SK-N-SH (cell line): Measurements from ENCODE around the gene LMTK2. TPM values are rescaled to one million over a fixed set of nuclear protein-coding genes. Genes with fewer than 3 reads are reported as not detected.
A peak's percentile ranks its signal among the peaks of the same experiment; 100 is the strongest.

ENCODE experiments used
- CTCF ChIA-PET: fragments of 300-600, 350-600 bp; formaldehyde crosslinking; extraction: SDS; loops from one replicate; lab custom pipeline; 2021; lab: Yijun Ruan, JAX
- POLR2A ChIA-PET: fragments of 350-600 bp; sonication (Branson Sonifier 250); formaldehyde crosslinking; extraction: SDS; loops from one replicate; lab custom pipeline; 2020; ENCODE audit warnings: antibody characterized with exemption, inconsistent platforms; lab: Yijun Ruan, JAX
- DNase-seq: peaks from one replicate; pipeline ENCODE4 v3.0.0; 2012
- H2AFZ ChIP-seq: fragments of 200-600 bp; sonication (generic); 2 replicates; pipeline ENCODE4 v1.8.1; 2016; ENCODE audit warnings: antibody characterized with exemption, mild to moderate bottlenecking, low read depth
- H3F3A ChIP-seq: fragments of 200-600 bp; sonication (generic); replicated peaks from 2 replicates; pipeline ENCODE3; 2016; ENCODE audit warnings: antibody characterized with exemption, mild to moderate bottlenecking; ENCODE audit not compliant: insufficient read depth
- H3K27ac ChIP-seq, 2 experiments: fragments of 200-500 bp in 1 of 2; fragments of 200-600 bp in 1 of 2; sonication (Bioruptor generic) in 1 of 2; sonication (generic), shearing (Covaris generic) in 1 of 2; 2 replicates each; pipeline versions ENCODE4 v1.5.1 to v1.6.1; 2014 to 2016; ENCODE audit warnings: low read depth in 2 of 2, inconsistent platforms in 1 of 2, low read length in 1 of 2, mild to moderate bottlenecking in 1 of 2, mixed read lengths in 1 of 2
- H3K27me3 ChIP-seq: fragments of 200-600 bp; sonication (generic), shearing (Covaris generic); 2 replicates; pipeline ENCODE4 v1.6.1; 2016; ENCODE audit warnings: mixed run types; ENCODE audit not compliant: insufficient read depth
- H3K36me3 ChIP-seq, 2 experiments: fragments of 200-500 bp in 1 of 2; fragments of 200-600 bp in 1 of 2; sonication (Bioruptor generic) in 1 of 2; sonication (generic) in 1 of 2; replicated peaks in 1 of 2; 2 replicates each; pipeline versions ENCODE3 to v1.5.1; 2014 to 2016; ENCODE audit warnings: low read length in 1 of 2, mild to moderate bottlenecking in 1 of 2; ENCODE audit not compliant: insufficient read depth in 2 of 2, control insufficient read depth in 1 of 2
- H3K4me1 ChIP-seq, 2 experiments: fragments of 200-500 bp in 1 of 2; fragments of 200-600 bp in 1 of 2; sonication (Bioruptor generic) in 1 of 2; sonication (generic), shearing (Covaris generic) in 1 of 2; 2 replicates each; pipeline versions ENCODE4 v1.5.1 to v1.6.1; 2014 to 2016; ENCODE audit warnings: low read depth in 1 of 2, low read length in 1 of 2, mixed run types in 1 of 2; ENCODE audit not compliant: insufficient read depth in 2 of 2, control insufficient read depth in 1 of 2
- H3K4me2 ChIP-seq: fragments of 200-600 bp; sonication (generic), shearing (Covaris generic); 2 replicates; pipeline ENCODE4 v1.6.1; 2017; ENCODE audit warnings: mixed run types
- H3K4me3 ChIP-seq, 2 experiments: fragments of 200-500 bp in 1 of 2; fragments of 200-600 bp in 1 of 2; sonication (Bioruptor generic) in 1 of 2; sonication (generic), shearing (Covaris generic) in 1 of 2; 2 replicates each; pipeline versions ENCODE4 v1.5.1 to v1.8.1; 2014 to 2016; ENCODE audit warnings: low read depth in 2 of 2, inconsistent platforms in 1 of 2, low read length in 1 of 2, mild to moderate bottlenecking in 1 of 2, mixed read lengths in 1 of 2, moderate library complexity in 1 of 2
- H3K79me2 ChIP-seq: fragments of 200-600 bp; sonication (generic); 2 replicates; pipeline ENCODE4 v1.8.1; 2017; ENCODE audit warnings: mild to moderate bottlenecking; ENCODE audit not compliant: insufficient read depth
- H3K9ac ChIP-seq: fragments of 200-600 bp; sonication (generic); 2 replicates; pipeline ENCODE4 v1.6.1; 2017; ENCODE audit warnings: mixed run types
- H3K9me2 ChIP-seq: fragments of 200-600 bp; sonication (generic); 2 replicates; pipeline ENCODE4 v1.6.1; 2017; ENCODE audit warnings: mixed run types
- H3K9me3 ChIP-seq: fragments of 200-600 bp; sonication (generic); 2 replicates; pipeline ENCODE4 v1.6.1; 2017; ENCODE audit warnings: mixed run types, mild to moderate bottlenecking, moderate library complexity
- H4K20me1 ChIP-seq: fragments of 200-600 bp; sonication (generic); 2 replicates; pipeline ENCODE4 v1.6.1; 2017; ENCODE audit warnings: mild to moderate bottlenecking, mixed run types; ENCODE audit not compliant: insufficient read depth
- CTCF ChIP-seq: fragments of 200-600 bp; sonication (generic); IDR thresholded peaks from 2 replicates; pipeline ENCODE4 v1.6.1; 2017; ENCODE audit warnings: antibody characterized with exemption, mild to moderate bottlenecking, moderate library complexity
- MAX ChIP-seq: IDR thresholded peaks from 2 replicates; pipeline ENCODE4 v1.4.0; 2012; ENCODE audit warnings: low read depth
- MEF2A ChIP-seq: IDR thresholded peaks from 2 replicates; pipeline ENCODE4 v1.4.0; 2012; ENCODE audit warnings: low read depth, borderline replicate concordance
- NRF1 ChIP-seq: IDR thresholded peaks from 2 replicates; pipeline ENCODE4 v1.6.1; 2012; ENCODE audit warnings: low read depth, mild to moderate bottlenecking, low read length
- TEAD4 ChIP-seq: IDR thresholded peaks from 2 replicates; pipeline ENCODE4 v1.4.0; 2012; ENCODE audit warnings: mild to moderate bottlenecking, borderline replicate concordance; ENCODE audit not compliant: insufficient read depth
- YY1 ChIP-seq: IDR thresholded peaks from 2 replicates; pipeline ENCODE4 v1.4.0; 2012; ENCODE audit warnings: low read depth, mild to moderate bottlenecking
- WGBS: methylation state at CpG from one replicate; pipeline ENCODE4 v1.1.6; 2017; ENCODE audit warnings: low lambda C conversion rate; 5-methylcytosine and 5-hydroxymethylcytosine counted together
- polyA plus RNA-seq, 3 experiments: library from polyadenylated mRNA; depleted of rRNA; stranded (reverse); fragments of >200 nt; gene quantifications; 2 replicates each; pipeline ENCODE4 v1.2.3, GENCODE V29; 2012

LMTK2 gene
- polyA plus RNA-seq, 1 of the 3 experiments (the other 2 are of a cell fraction), result 9.0 TPM

GRCh38 chr7:98234429-98235147 lies 127.9 kb downstream of the LMTK2 start:
- TF ChIP-seq TEAD4, result no peak
- no peak for TF ChIP-seq MAX
- TF ChIP-seq YY1, result no peak
- peak; percentile 37 for TF ChIP-seq CTCF
- DNase-seq, result no peak
- H3K4me3 ChIP-seq, result no peak overlapping the region
- POLR2A ChIA-PET, result interaction anchor here (1.3 kb wide), 1 partner anchor 46 kb away, joined by 5 read pairs; no protein-coding TSS in a partner anchor
- H2AFZ ChIP-seq, result no peak overlapping the region
- 93% methylated on average over 10 of the region's 10 CpGs for WGBS
- H3K79me2 ChIP-seq, result no peaks in the 10 kb centered on the region
- no peaks in the 10 kb centered on the region for H3K9me2 ChIP-seq
- no peak overlapping the region for H3K9ac ChIP-seq
- H3K9me3 ChIP-seq, result no peaks in the 10 kb centered on the region
- peaks cover 0 to 2% of the 10 kb centered on the region in 2 experiments; a peak in 1 of 4 replicates for H3K4me1 ChIP-seq
- no peak overlapping the region for H3K4me2 ChIP-seq
- no peak overlapping the region for H3K27ac ChIP-seq
- no peaks in the 10 kb centered on the region for H3F3A ChIP-seq
- no peaks in the 10 kb centered on the region for H3K27me3 ChIP-seq
- peaks cover 0 to 8% of the 10 kb centered on the region in 2 experiments for H3K36me3 ChIP-seq
- H4K20me1 ChIP-seq, result no peaks in the 10 kb centered on the region
- CTCF ChIA-PET, result interaction anchor here (0.8 to 1.7 kb wide), 3 partner anchors 66 to 213 kb away, joined by 3 to 4 read pairs (median 3); no protein-coding TSS in a partner anchor

- no peaks in the 10 kb centered on the region for H3K79me2 ChIP-seq
- no peak overlapping the region for H3K4me2 ChIP-seq
- DNase-seq, result peak; percentile 40
- no peaks in the 10 kb centered on the region for H3F3A ChIP-seq
- no peaks in the 10 kb centered on the region for H3K27me3 ChIP-seq
- no peaks in the 10 kb centered on the region for H3K9me2 ChIP-seq
- H3K36me3 ChIP-seq, result peaks cover 8 to 10% of the 10 kb centered on the region in 2 experiments
- ChIA-PET CTCF (interaction anchor here (1.0 kb wide), 1 partner anchor 215 kb away, joined by 5 read pairs; no protein-coding TSS in a partner anchor), POLR2A (interaction anchor here (1.3 kb wide), 1 partner anchor 45 kb away, joined by 5 read pairs; no protein-coding TSS in a partner anchor)
- no peak overlapping the region for H2AFZ ChIP-seq
- peaks cover 0 to 2% of the 10 kb centered on the region in 2 experiments; a peak in 1 of 4 replicates for H3K4me1 ChIP-seq
- no peaks in the 10 kb centered on the region for H4K20me1 ChIP-seq
- H3K9me3 ChIP-seq, result no peaks in the 10 kb centered on the region
- H3K4me3 ChIP-seq, result no peak overlapping the region
- H3K27ac ChIP-seq, result no peak overlapping the region
- 87% methylated on average over 10 of the region's 11 CpGs for WGBS
- H3K9ac ChIP-seq, result no peak overlapping the region
- TF ChIP-seq NRF1 (no peak), MEF2A (no peak)
- TF ChIP-seq, all 33 proteins: peak for 0
These were observed 129.2 kb downstream of the LMTK2 start for GRCh38 chr7:98235901-98236300.
